Astrocyte (in vitro differentiated cells and primary cell): ENCODE data around the gene APBA2. TPM values are rescaled to one million over a fixed set of nuclear protein-coding genes. Genes with fewer than 3 reads are reported as not detected.
"Not testable (repeated sequence)": the region's sequence is repeated elsewhere in the genome, so short reads cannot be mapped to it uniquely, and the experiment has no call there.

ENCODE experiments used
- DNase-seq: peaks from one replicate; pipeline ENCODE4 v3.0.0-alpha.2; 2010; ENCODE audit warnings: low read depth
- FAIRE-seq: peaks from 2 replicates; lab custom pipeline; 2011; peaks lifted over from hg19 to GRCh38; lab: Jason Lieb, UNC
- H2AFZ ChIP-seq: 2 replicates; pipeline ENCODE4 v1.6.0; 2012; ENCODE audit warnings: low read depth, low read length, inconsistent platforms
- H3K27ac ChIP-seq: 2 replicates; pipeline ENCODE4 v1.5.1; 2011; ENCODE audit warnings: low read depth, low read length, inconsistent platforms
- H3K27me3 ChIP-seq: 2 replicates; pipeline ENCODE4 v1.6.0; 2011; ENCODE audit warnings: low read length, inconsistent platforms; ENCODE audit not compliant: insufficient read depth
- H3K36me3 ChIP-seq: 2 replicates; pipeline ENCODE4 v1.5.1; 2011; ENCODE audit warnings: low read length, inconsistent platforms; ENCODE audit not compliant: insufficient read depth
- H3K4me1 ChIP-seq: 2 replicates; pipeline ENCODE4 v1.5.1; 2011; ENCODE audit warnings: low read length, inconsistent platforms; ENCODE audit not compliant: insufficient read depth
- H3K4me2 ChIP-seq: 2 replicates; pipeline ENCODE4 v1.6.0; 2012; ENCODE audit warnings: low read length, inconsistent platforms
- H3K4me3 ChIP-seq: 2 replicates; pipeline ENCODE4 v1.5.1; 2011; ENCODE audit warnings: low read depth, mild to moderate bottlenecking, low read length, inconsistent platforms; ENCODE audit not compliant: insufficient read depth
- H3K79me2 ChIP-seq: 2 replicates; pipeline ENCODE4 v1.6.0; 2012; ENCODE audit warnings: mild to moderate bottlenecking, low read length, inconsistent platforms; ENCODE audit not compliant: insufficient read depth
- H3K9ac ChIP-seq: 2 replicates; pipeline ENCODE4 v1.6.0; 2012; ENCODE audit warnings: mild to moderate bottlenecking, low read length, inconsistent platforms
- H3K9me3 ChIP-seq: 2 replicates; pipeline ENCODE4 v1.5.1; 2012; ENCODE audit warnings: low read depth, mild to moderate bottlenecking, low read length, inconsistent platforms; ENCODE audit not compliant: insufficient read depth
- H4K20me1 ChIP-seq: 2 replicates; pipeline ENCODE4 v1.6.0; 2012; ENCODE audit warnings: low read length, inconsistent platforms; ENCODE audit not compliant: insufficient read depth
- H3K27ac Mint-ChIP-seq: one replicate; pipeline ENCODE4 v1.8.0; 2021; ENCODE audit warnings: mild to moderate bottlenecking, mixed read lengths; ENCODE audit not compliant: unreplicated experiment
- H3K27me3 Mint-ChIP-seq: one replicate; pipeline ENCODE4 v1.8.0; 2021; ENCODE audit warnings: low read depth, mixed read lengths; ENCODE audit not compliant: unreplicated experiment
- H3K36me3 Mint-ChIP-seq: one replicate; pipeline ENCODE4 v1.8.0; 2021; ENCODE audit warnings: low read depth, mixed read lengths; ENCODE audit not compliant: unreplicated experiment
- H3K4me1 Mint-ChIP-seq: one replicate; pipeline ENCODE4 v1.8.0; 2021; ENCODE audit warnings: low read depth, mixed read lengths; ENCODE audit not compliant: unreplicated experiment
- H3K4me3 Mint-ChIP-seq: one replicate; pipeline ENCODE4 v1.8.0; 2021; ENCODE audit warnings: mild to moderate bottlenecking, moderate library complexity, mixed read lengths; ENCODE audit not compliant: unreplicated experiment
- H3K9me3 Mint-ChIP-seq: one replicate; pipeline ENCODE4 v1.8.0; 2021; ENCODE audit warnings: mild to moderate bottlenecking, mixed read lengths; ENCODE audit not compliant: unreplicated experiment
- EZH2 ChIP-seq: IDR thresholded peaks from 2 replicates; pipeline ENCODE4 v1.6.1; 2012; ENCODE audit warnings: mild to moderate bottlenecking, low read length, inconsistent platforms; ENCODE audit not compliant: insufficient read depth
- total RNA-seq: library from RNA; stranded (reverse); gene quantifications from 2 replicates; pipeline ENCODE4 v1.2.1, GENCODE V29; 2021
- TF ChIP-seq, protein P1 (sequence below): IDR thresholded peaks from 2 replicates; pipeline ENCODE4 v1.5.1; 2011; ENCODE audit warnings: low read depth, mild to moderate bottlenecking, inconsistent platforms, low read length, moderate library complexity; ENCODE audit not compliant: insufficient read depth

The APBA2 gene
- total RNA-seq, 1 donor from 2014 or later: 15.2 TPM

- peaks cover 6% of the 10 kb centered on the region for H3K4me1 ChIP-seq
- Mint-ChIP-seq H3K9me3 (peaks cover 7% of the 10 kb centered on the region), H3K4me1 (peaks cover 2% of the 10 kb centered on the region), H3K4me3 (no peak overlapping the region), H3K36me3 (no peaks in the 10 kb centered on the region), H3K27me3 (no peaks in the 10 kb centered on the region), H3K27ac (no peak overlapping the region)
- H3K4me2 ChIP-seq: no peak overlapping the region
- H3K79me2 ChIP-seq: no peaks in the 10 kb centered on the region
- H3K36me3 ChIP-seq: no peaks in the 10 kb centered on the region
- H3K9ac ChIP-seq: no peak overlapping the region
- no peak overlapping the region for H3K27ac ChIP-seq
- H3K9me3 ChIP-seq: no peaks in the 10 kb centered on the region
- TF ChIP-seq, protein P1, sequence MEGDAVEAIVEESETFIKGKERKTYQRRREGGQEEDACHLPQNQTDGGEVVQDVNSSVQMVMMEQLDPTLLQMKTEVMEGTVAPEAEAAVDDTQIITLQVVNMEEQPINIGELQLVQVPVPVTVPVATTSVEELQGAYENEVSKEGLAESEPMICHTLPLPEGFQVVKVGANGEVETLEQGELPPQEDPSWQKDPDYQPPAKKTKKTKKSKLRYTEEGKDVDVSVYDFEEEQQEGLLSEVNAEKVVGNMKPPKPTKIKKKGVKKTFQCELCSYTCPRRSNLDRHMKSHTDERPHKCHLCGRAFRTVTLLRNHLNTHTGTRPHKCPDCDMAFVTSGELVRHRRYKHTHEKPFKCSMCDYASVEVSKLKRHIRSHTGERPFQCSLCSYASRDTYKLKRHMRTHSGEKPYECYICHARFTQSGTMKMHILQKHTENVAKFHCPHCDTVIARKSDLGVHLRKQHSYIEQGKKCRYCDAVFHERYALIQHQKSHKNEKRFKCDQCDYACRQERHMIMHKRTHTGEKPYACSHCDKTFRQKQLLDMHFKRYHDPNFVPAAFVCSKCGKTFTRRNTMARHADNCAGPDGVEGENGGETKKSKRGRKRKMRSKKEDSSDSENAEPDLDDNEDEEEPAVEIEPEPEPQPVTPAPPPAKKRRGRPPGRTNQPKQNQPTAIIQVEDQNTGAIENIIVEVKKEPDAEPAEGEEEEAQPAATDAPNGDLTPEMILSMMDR: no peak
- no peak for TF ChIP-seq EZH2
- FAIRE-seq (no peak), DNase-seq (no peak)
- H4K20me1 ChIP-seq: no peaks in the 10 kb centered on the region
- no peaks in the 10 kb centered on the region for H3K27me3 ChIP-seq
- no peak overlapping the region for H2AFZ ChIP-seq
- H3K4me3 ChIP-seq: no peak overlapping the region
These were observed 270.7 kb downstream of the APBA2 start for GRCh38 chr15:29156521-29156920.

DNA sequence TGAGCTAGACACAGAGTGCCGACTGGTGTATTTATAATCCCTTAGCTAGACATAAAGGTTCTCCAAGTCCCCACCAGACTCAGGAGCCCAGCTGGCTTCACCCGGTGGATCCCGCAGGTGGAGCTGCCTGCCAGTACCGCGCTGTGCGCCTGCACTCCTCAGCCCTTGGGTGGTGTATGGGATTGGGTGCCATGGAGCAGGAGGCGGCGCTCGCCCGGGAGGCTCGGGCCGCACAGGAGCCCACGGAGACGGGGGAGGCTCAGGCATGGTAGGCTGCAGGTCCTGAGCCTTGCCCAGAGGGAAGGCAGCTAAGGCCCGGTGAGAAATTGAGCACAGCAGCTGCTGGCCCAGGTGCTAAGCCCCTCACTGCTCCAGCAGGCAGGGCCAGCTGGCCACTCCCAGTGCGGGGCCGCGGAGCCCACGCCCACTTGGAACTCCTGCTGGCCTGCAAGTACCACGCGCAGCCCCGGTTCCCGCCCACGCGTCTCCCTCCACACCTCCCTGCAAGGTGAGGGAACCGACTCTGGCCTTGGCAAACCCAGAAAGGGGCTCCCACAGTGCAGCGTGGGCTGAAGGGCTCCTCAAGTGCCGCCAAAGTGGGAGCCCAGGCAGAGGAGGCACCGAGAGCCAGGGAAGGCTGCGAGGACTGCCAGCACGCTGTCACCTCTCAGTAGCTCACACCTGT, 274.1 kb downstream of the APBA2 start:
- Histone ChIP-seq H3K4me1 (peaks cover 6% of the 10 kb centered on the region), H2AFZ (no peak overlapping the region), H4K20me1 (no peaks in the 10 kb centered on the region), H3K27me3 (no peaks in the 10 kb centered on the region), H3K27ac (no peak overlapping the region), H3K4me3 (no peak overlapping the region), H3K4me2 (no peak overlapping the region), H3K9ac (no peak overlapping the region), H3K9me3 (no peaks in the 10 kb centered on the region), H3K79me2 (no peaks in the 10 kb centered on the region), H3K36me3 (no peaks in the 10 kb centered on the region)
- Mint-ChIP-seq H3K27ac (no peak overlapping the region), H3K4me3 (no peak overlapping the region), H3K27me3 (no peaks in the 10 kb centered on the region), H3K4me1 (peaks cover 2% of the 10 kb centered on the region), H3K36me3 (no peaks in the 10 kb centered on the region), H3K9me3 (peaks cover 12% of the 10 kb centered on the region)
- TF ChIP-seq, protein P1: no peak
- no peak for TF ChIP-seq EZH2
- DNase-seq (no peak), FAIRE-seq (no peak)

DNA sequence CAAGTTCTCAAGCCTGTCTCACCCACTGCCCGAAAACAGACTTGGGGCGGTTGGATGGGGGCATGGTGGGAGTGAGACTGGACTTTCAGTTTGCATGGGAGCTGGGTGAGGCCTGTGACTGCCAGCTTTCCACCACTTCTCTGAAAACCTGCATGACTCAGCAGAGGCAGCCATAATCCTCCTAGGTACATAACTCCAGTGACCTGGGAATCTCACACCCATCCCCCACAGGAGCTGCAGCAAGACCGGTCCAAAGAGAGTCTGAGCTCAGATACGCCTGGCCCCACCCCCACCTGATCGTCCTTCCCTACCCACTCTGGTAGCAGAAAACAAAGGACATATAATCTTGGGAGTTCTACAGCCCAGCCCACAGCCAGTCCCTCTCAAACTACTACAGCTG, 276.6 kb downstream of the APBA2 start:
- no peak overlapping the region for H2AFZ ChIP-seq
- Mint-ChIP-seq H3K27me3 (peaks cover 1% of the 10 kb centered on the region), H3K4me3 (no peak overlapping the region), H3K36me3 (no peaks in the 10 kb centered on the region), H3K27ac (no peak overlapping the region), H3K4me1 (no peaks in the 10 kb centered on the region), H3K9me3 (peaks cover 12% of the 10 kb centered on the region)
- H3K36me3 ChIP-seq: no peaks in the 10 kb centered on the region
- FAIRE-seq (no peak), DNase-seq (no peak)
- H3K79me2 ChIP-seq: no peaks in the 10 kb centered on the region
- peaks cover 5% of the 10 kb centered on the region for H3K4me1 ChIP-seq
- H3K27ac ChIP-seq: no peak overlapping the region
- H3K4me3 ChIP-seq: no peak overlapping the region
- no peak overlapping the region for H3K9ac ChIP-seq
- no peaks in the 10 kb centered on the region for H3K9me3 ChIP-seq
- no peak overlapping the region for H3K4me2 ChIP-seq
- H4K20me1 ChIP-seq: no peaks in the 10 kb centered on the region
- no peaks in the 10 kb centered on the region for H3K27me3 ChIP-seq
- TF ChIP-seq EZH2: no peak
- TF ChIP-seq, protein P1: no peak

DNA sequence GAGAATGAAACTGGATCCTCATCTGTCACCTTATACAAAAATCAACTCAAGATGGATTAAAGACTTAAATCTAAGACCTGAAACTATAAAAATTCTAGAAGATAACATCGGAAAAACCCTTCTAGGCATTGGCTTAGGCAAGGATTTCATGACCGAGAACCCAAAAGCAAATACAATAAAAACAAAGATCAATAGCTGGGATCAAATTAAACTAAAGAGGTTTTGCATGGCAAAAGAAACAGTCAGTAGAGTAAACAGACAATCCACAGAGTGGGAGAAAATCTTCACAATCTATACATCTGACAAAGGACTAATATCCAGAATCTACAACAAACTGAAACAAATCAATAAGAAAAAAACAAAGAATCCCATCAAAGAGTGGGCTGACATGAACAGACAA, 281.3 kb downstream of the APBA2 start:
- H3K4me1 Mint-ChIP-seq, H3K4me2 ChIP-seq, H3K4me3 ChIP-seq, H3K36me3 ChIP-seq, FAIRE-seq, H3K9me3 ChIP-seq, H3K27me3 Mint-ChIP-seq, H3K9me3 Mint-ChIP-seq, H3K27ac Mint-ChIP-seq, H3K9ac ChIP-seq, H3K27ac ChIP-seq, H3K4me1 ChIP-seq, H2AFZ ChIP-seq, H3K79me2 ChIP-seq, H3K36me3 Mint-ChIP-seq, H3K4me3 Mint-ChIP-seq, H3K27me3 ChIP-seq, DNase-seq, H4K20me1 ChIP-seq: not testable (repeated sequence)
